Kidney glomerular epithelial cell (primary cell): ENCODE measurements around the gene ANKRD63.
A peak's percentile ranks its signal among the peaks of the same experiment; 100 is the strongest.

ENCODE experiments used
- DNase-seq: peaks from one replicate; lab custom pipeline; 2025; lab: John Stamatoyannopoulos, UW

Gene ANKRD63

GRCh38 chr15:40282869-40283614 lies at the start of gene ANKRD63:
Gene ANKRD63, minus strand, starts transcription at chr15:40283064. Its CDS starts 478 bp downstream, at chr15:40282586.
- no peak for DNase-seq

- no peak for DNase-seq
These were observed 49.4 kb upstream of the ANKRD63 start for GRCh38 chr15:40332113-40332781.

GRCh38 chr15:40331637-40332036 lies 48.8 kb upstream of the ANKRD63 start:
- DNase-seq: no peak

- DNase-seq: no peak
These were observed 48.2 kb upstream of the ANKRD63 start for GRCh38 chr15:40331026-40331425.

- DNase-seq: peak; percentile 40
These were observed 47.5 kb upstream of the ANKRD63 start for GRCh38 chr15:40330368-40330836.

GRCh38 chr15:40329804-40330203 lies 46.9 kb upstream of the ANKRD63 start:
- no peak for DNase-seq

GRCh38 chr15:40328751-40329150 lies 45.9 kb upstream of the ANKRD63 start:
- no peak for DNase-seq

GRCh38 chr15:40328176-40328575 lies 45.3 kb upstream of the ANKRD63 start:
- no peak for DNase-seq

GRCh38 chr15:40327457-40327856 lies 44.6 kb upstream of the ANKRD63 start:
- DNase-seq: no peak

GRCh38 chr15:40325700-40326099 lies 42.8 kb upstream of the ANKRD63 start:
- DNase-seq: no peak

GRCh38 chr15:40325188-40325587 lies 42.3 kb upstream of the ANKRD63 start:
- DNase-seq: no peak

GRCh38 chr15:40323953-40324937 lies 41.4 kb upstream of the ANKRD63 start:
- DNase-seq: no peak

- peak; percentile 83 for DNase-seq
These were observed 40.5 kb upstream of the ANKRD63 start, which contains the start of gene INAFM2 for GRCh38 chr15:40323239-40323952. Gene INAFM2, plus strand, starts transcription at chr15:40323692. Its CDS starts 364 bp downstream, at chr15:40324056.

- no peak for DNase-seq
These were observed 39.8 kb upstream of the ANKRD63 start for GRCh38 chr15:40322531-40323238.

- peak; percentile 48 for DNase-seq
These were observed 38.1 kb upstream of the ANKRD63 start for GRCh38 chr15:40320931-40321371.

GRCh38 chr15:40320409-40320808 lies 37.5 kb upstream of the ANKRD63 start:
- no peak for DNase-seq

- no peak for DNase-seq
These were observed 34.7 kb upstream of the ANKRD63 start for GRCh38 chr15:40317580-40317979.

GRCh38 chr15:40316931-40317330 lies 34.1 kb upstream of the ANKRD63 start:
- no peak for DNase-seq

GRCh38 chr15:40314723-40315276 lies 31.9 kb upstream of the ANKRD63 start:
- no peak for DNase-seq
